Activated CD4-positive, alpha-beta T cell treated with anti-CD3 and anti-CD28 coated beads, Interleukin-2, amount 10 ng/mL, durations not matched to agents 7 days and 5 days (primary cell): ENCODE measurements around the gene PCDHGC4. TPM values are rescaled to one million over a fixed set of nuclear protein-coding genes. Genes with fewer than 3 reads are reported as not detected.

Experiments
- CTCF ChIA-PET: fragments of 350-600 bp; sonication (Branson Sonifier 250); formaldehyde crosslinking; loops from one replicate; lab custom pipeline; 2021; ENCODE audit warnings: antibody characterized with exemption; lab: Charles Lee
- POLR2A ChIA-PET: fragments of 350-600 bp; sonication (Branson Sonifier 250); formaldehyde crosslinking; loops from one replicate; lab custom pipeline; 2021; ENCODE audit warnings: antibody characterized with exemption; lab: Charles Lee
- DNase-seq: peaks from one replicate; pipeline ENCODE4 v3.0.0-alpha.2; 2020
- H3K27ac Mint-ChIP-seq: one replicate; pipeline ENCODE4 v1.8.0; 2021; ENCODE audit warnings: mild to moderate bottlenecking, moderate library complexity, mixed read lengths
- H3K27me3 Mint-ChIP-seq: one replicate; pipeline ENCODE4 v1.8.0; 2021; ENCODE audit warnings: mixed read lengths
- H3K36me3 Mint-ChIP-seq: one replicate; pipeline ENCODE4 v1.8.0; 2021; ENCODE audit warnings: low read depth, mixed read lengths
- H3K4me1 Mint-ChIP-seq: one replicate; pipeline ENCODE4 v1.8.0; 2021; ENCODE audit warnings: mixed read lengths
- H3K4me3 Mint-ChIP-seq: one replicate; pipeline ENCODE4 v1.8.0; 2021; ENCODE audit warnings: mild to moderate bottlenecking, moderate library complexity, mixed read lengths
- H3K9me3 Mint-ChIP-seq: one replicate; pipeline ENCODE4 v1.8.0; 2021; ENCODE audit warnings: mixed read lengths
- total RNA-seq, 2 experiments: library from RNA; stranded (reverse); gene quantifications; one replicate each; pipeline ENCODE4 v1.2.3, GENCODE V29; 2021

Gene PCDHGC4
- total RNA-seq, 2 experiments from 2014 or later, result not detected

- ChIA-PET POLR2A (no interaction called here), CTCF (interaction anchor here (0.9 to 2.9 kb wide), 5 partner anchors 9 to 54 kb away, joined by 3 to 13 read pairs (median 4); no protein-coding TSS in a partner anchor)
- Mint-ChIP-seq H3K36me3 (peaks cover 2% of the 10 kb centered on the region), H3K27me3 (peaks cover 69% of the 10 kb centered on the region), H3K27ac (peak overlapping the region; percentile 60), H3K4me3 (peak overlapping the region; percentile 36), H3K9me3 (peaks cover 2% of the 10 kb centered on the region), H3K4me1 (peaks cover 6% of the 10 kb centered on the region)
- no peak for DNase-seq
Observed at GRCh38 chr5:141492168-141492885, 7.5 kb downstream of the PCDHGC4 start.

GRCh38 chr5:141493500-141494422 is 8.9 kb downstream of the PCDHGC4 start:
- H3K36me3 Mint-ChIP-seq, result peaks cover 2% of the 10 kb centered on the region
- no peak overlapping the region for H3K27ac Mint-ChIP-seq
- no peak for DNase-seq
- H3K27me3 Mint-ChIP-seq, result peaks cover 62% of the 10 kb centered on the region
- no peak overlapping the region for H3K4me3 Mint-ChIP-seq
- peaks cover 2% of the 10 kb centered on the region for H3K9me3 Mint-ChIP-seq
- ChIA-PET CTCF (interaction anchor here (0.6 to 2.9 kb wide), 4 partner anchors 8 to 48 kb away, joined by 3 to 13 read pairs (median 6); no protein-coding TSS in a partner anchor), POLR2A (no interaction called here)
- peaks cover 6% of the 10 kb centered on the region for H3K4me1 Mint-ChIP-seq

- H3K4me1 Mint-ChIP-seq, result peaks cover 6% of the 10 kb centered on the region
- H3K36me3 Mint-ChIP-seq, result peaks cover 2% of the 10 kb centered on the region
- CTCF ChIA-PET, result no interaction called here
- peaks cover 59% of the 10 kb centered on the region for H3K27me3 Mint-ChIP-seq
- H3K4me3 Mint-ChIP-seq, result no peak overlapping the region
- no peak for DNase-seq
- peaks cover 2% of the 10 kb centered on the region for H3K9me3 Mint-ChIP-seq
- H3K27ac Mint-ChIP-seq, result no peak overlapping the region
- POLR2A ChIA-PET, result no interaction called here
Observed at GRCh38 chr5:141494761-141495452, 10.1 kb downstream of the PCDHGC4 start.

GRCh38 chr5:141495453-141495811 is 10.6 kb downstream of the PCDHGC4 start:
- Mint-ChIP-seq H3K9me3 (peaks cover 2% of the 10 kb centered on the region), H3K27me3 (peaks cover 55% of the 10 kb centered on the region), H3K36me3 (peaks cover 2% of the 10 kb centered on the region), H3K4me3 (no peak overlapping the region), H3K27ac (no peak overlapping the region), H3K4me1 (peaks cover 6% of the 10 kb centered on the region)
- POLR2A ChIA-PET, result no interaction called here
- no peak for DNase-seq
- CTCF ChIA-PET, result no interaction called here

- CTCF ChIA-PET, result no interaction called here
- DNase-seq, result no peak
- Mint-ChIP-seq H3K27ac (no peak overlapping the region), H3K36me3 (peaks cover 2% of the 10 kb centered on the region), H3K4me1 (peaks cover 6% of the 10 kb centered on the region), H3K27me3 (peaks cover 49% of the 10 kb centered on the region), H3K9me3 (peaks cover 2% of the 10 kb centered on the region), H3K4me3 (no peak overlapping the region)
- POLR2A ChIA-PET, result no interaction called here
Observed at GRCh38 chr5:141496038-141496437, 11.2 kb downstream of the PCDHGC4 start.

- H3K4me3 Mint-ChIP-seq, result no peak overlapping the region
- H3K9me3 Mint-ChIP-seq, result no peaks in the 10 kb centered on the region
- peaks cover 3% of the 10 kb centered on the region for H3K27me3 Mint-ChIP-seq
- H3K27ac Mint-ChIP-seq, result no peak overlapping the region
- DNase-seq, result no peak
- ChIA-PET POLR2A (no interaction called here), CTCF (interaction anchor here (1.0 kb wide), 2 partner anchors 9 to 10 kb away, joined by 3 to 4 read pairs; no protein-coding TSS in a partner anchor)
- no peaks in the 10 kb centered on the region for H3K36me3 Mint-ChIP-seq
- no peaks in the 10 kb centered on the region for H3K4me1 Mint-ChIP-seq
Observed at GRCh38 chr5:141501761-141502160, 16.9 kb downstream of the PCDHGC4 start.

GRCh38 chr5:141503681-141504080 is 18.9 kb downstream of the PCDHGC4 start:
- DNase-seq, result no peak
- H3K9me3 Mint-ChIP-seq, result no peaks in the 10 kb centered on the region
- no peaks in the 10 kb centered on the region for H3K36me3 Mint-ChIP-seq
- H3K27me3 Mint-ChIP-seq, result peaks cover 3% of the 10 kb centered on the region
- POLR2A ChIA-PET, result no interaction called here
- CTCF ChIA-PET, result interaction anchor here (1.1 to 1.5 kb wide), 2 partner anchors 9 to 15 kb away, joined by 3 to 6 read pairs; no protein-coding TSS in a partner anchor
- no peak overlapping the region for H3K27ac Mint-ChIP-seq
- H3K4me1 Mint-ChIP-seq, result no peaks in the 10 kb centered on the region
- H3K4me3 Mint-ChIP-seq, result no peak overlapping the region

- no peaks in the 10 kb centered on the region for H3K36me3 Mint-ChIP-seq
- ChIA-PET CTCF (interaction anchor here (1.1 to 1.5 kb wide), 2 partner anchors 8 to 14 kb away, joined by 3 to 6 read pairs; no protein-coding TSS in a partner anchor), POLR2A (no interaction called here)
- H3K9me3 Mint-ChIP-seq, result no peaks in the 10 kb centered on the region
- no peaks in the 10 kb centered on the region for H3K4me1 Mint-ChIP-seq
- no peak for DNase-seq
- no peak overlapping the region for H3K27ac Mint-ChIP-seq
- no peaks in the 10 kb centered on the region for H3K27me3 Mint-ChIP-seq
- H3K4me3 Mint-ChIP-seq, result no peak overlapping the region
Observed at GRCh38 chr5:141504216-141504615, 19.4 kb downstream of the PCDHGC4 start.

GRCh38 chr5:141506381-141507155 is 21.7 kb downstream of the PCDHGC4 start:
- ChIA-PET CTCF (interaction anchor here (0.7 to 2.7 kb wide), 6 partner anchors 11 to 151 kb away, joined by 3 to 7 read pairs (median 3); partner anchors contain the start of genes PCDHGA4 and PCDHGC4), POLR2A (interaction anchor here (0.5 kb wide), 1 partner anchor 8 kb away, joined by 8 read pairs; no protein-coding TSS in a partner anchor)

GRCh38 chr5:141507387-141508091 is 22.7 kb downstream of the PCDHGC4 start:
- no peak overlapping the region for H3K27ac Mint-ChIP-seq
- no peak overlapping the region for H3K4me3 Mint-ChIP-seq
- H3K9me3 Mint-ChIP-seq, result no peaks in the 10 kb centered on the region
- POLR2A ChIA-PET, result interaction anchor here (0.5 kb wide), 1 partner anchor 7 kb away, joined by 8 read pairs; no protein-coding TSS in a partner anchor
- CTCF ChIA-PET, result interaction anchor here (0.8 to 2.7 kb wide), 8 partner anchors 10 to 180 kb away, joined by 3 to 7 read pairs (median 3); partner anchors contain the start of genes DIAPH1, PCDHGA12, PCDHGA4 and PCDHGC4
- no peaks in the 10 kb centered on the region for H3K27me3 Mint-ChIP-seq
- H3K36me3 Mint-ChIP-seq, result no peaks in the 10 kb centered on the region
- no peak for DNase-seq
- peaks cover 4% of the 10 kb centered on the region for H3K4me1 Mint-ChIP-seq

More at GRCh38 chr5:141506381-141507155, 21.7 kb downstream of the PCDHGC4 start:
- Mint-ChIP-seq H3K4me3 (no peak overlapping the region), H3K36me3 (no peaks in the 10 kb centered on the region), H3K9me3 (no peaks in the 10 kb centered on the region), H3K4me1 (no peaks in the 10 kb centered on the region), H3K27me3 (no peaks in the 10 kb centered on the region), H3K27ac (no peak overlapping the region)
- DNase-seq, result no peak

GRCh38 chr5:141508440-141508797 is 23.6 kb downstream of the PCDHGC4 start:
- Mint-ChIP-seq H3K27ac (no peak overlapping the region), H3K9me3 (no peaks in the 10 kb centered on the region), H3K4me1 (peaks cover 11% of the 10 kb centered on the region), H3K27me3 (no peaks in the 10 kb centered on the region), H3K4me3 (no peak overlapping the region), H3K36me3 (peaks cover 4% of the 10 kb centered on the region)
- CTCF ChIA-PET, result interaction anchor here (0.8 to 2.7 kb wide), 5 partner anchors 16 to 181 kb away, joined by 3 to 7 read pairs (median 3); partner anchors contain the start of genes DIAPH1, PCDHGA12 and PCDHGB3
- no peak for DNase-seq
- POLR2A ChIA-PET, result no interaction called here
